Type B pancreatic cell (in vitro differentiated cells): Measurements from ENCODE around the gene AGAP2. TPM values are rescaled to one million over a fixed set of nuclear protein-coding genes. Genes with fewer than 3 reads are reported as not detected.

Experiments
- DNase-seq: peaks from one replicate; pipeline ENCODE4 v3.0.0; 2021; ENCODE audit warnings: mixed read lengths; ENCODE audit not compliant: unreplicated experiment; ENCODE audit errors: extremely low spot score
- H3K27ac Mint-ChIP-seq: 2 replicates; pipeline ENCODE4 v1.8.0; 2021; ENCODE audit warnings: mild to moderate bottlenecking, mixed read lengths
- H3K27me3 Mint-ChIP-seq: 2 replicates; pipeline ENCODE4 v1.8.0; 2021; ENCODE audit warnings: mixed read lengths
- H3K36me3 Mint-ChIP-seq: 2 replicates; pipeline ENCODE4 v1.8.0; 2021; ENCODE audit warnings: mixed read lengths
- H3K4me1 Mint-ChIP-seq: one replicate; pipeline ENCODE4 v1.8.0; 2021; ENCODE audit warnings: mixed read lengths; ENCODE audit not compliant: unreplicated experiment
- H3K4me3 Mint-ChIP-seq: 2 replicates; pipeline ENCODE4 v1.8.0; 2021; ENCODE audit warnings: mild to moderate bottlenecking, mixed read lengths
- H3K9me3 Mint-ChIP-seq: 2 replicates; pipeline ENCODE4 v1.8.0; 2021; ENCODE audit warnings: mixed read lengths
- CTCF ChIP-seq: fragments of 200-600 bp; sonication (generic); conservative IDR thresholded peaks from 2 replicates; pipeline ENCODE4 v1.5.0; 2021; ENCODE audit warnings: antibody characterized with exemption, mild to moderate bottlenecking
- total RNA-seq: library from RNA; stranded (reverse); gene quantifications from 2 replicates; pipeline ENCODE4 v1.2.1, GENCODE V29; 2021; ENCODE audit warnings: low replicate concordance

The AGAP2 gene
- total RNA-seq, 1 donor from 2014 or later = 4.1 TPM

- peak; percentile 45 for TF ChIP-seq CTCF
- H3K4me1 Mint-ChIP-seq = peaks cover 12% of the 10 kb centered on the region
- no peaks in the 10 kb centered on the region for H3K9me3 Mint-ChIP-seq
- H3K4me3 Mint-ChIP-seq = peak overlapping the region; percentile 71
- H3K27me3 Mint-ChIP-seq = peaks cover 72% of the 10 kb centered on the region
- peaks cover 12% of the 10 kb centered on the region for H3K36me3 Mint-ChIP-seq
- no peak overlapping the region for H3K27ac Mint-ChIP-seq
- no peak for DNase-seq
Observed at GRCh38 chr12:57759360-57759980, 20.9 kb upstream of the AGAP2 start.

- no peak overlapping the region for H3K27ac Mint-ChIP-seq
- H3K4me1 Mint-ChIP-seq = peaks cover 18% of the 10 kb centered on the region
- H3K36me3 Mint-ChIP-seq = peaks cover 12% of the 10 kb centered on the region
- H3K4me3 Mint-ChIP-seq = peak overlapping the region; percentile 58
- H3K27me3 Mint-ChIP-seq = peaks cover 72% of the 10 kb centered on the region
- H3K9me3 Mint-ChIP-seq = no peaks in the 10 kb centered on the region
- no peak for TF ChIP-seq CTCF
- no peak for DNase-seq
Observed at GRCh38 chr12:57758552-57759359, 20.2 kb upstream of the AGAP2 start.

GRCh38 chr12:57757771-57758170 is 19.2 kb upstream of the AGAP2 start:
- Mint-ChIP-seq H3K27ac (no peak overlapping the region), H3K9me3 (no peaks in the 10 kb centered on the region), H3K36me3 (peaks cover 8% of the 10 kb centered on the region), H3K4me1 (peaks cover 26% of the 10 kb centered on the region), H3K4me3 (no peak overlapping the region), H3K27me3 (peaks cover 69% of the 10 kb centered on the region)
- no peak for TF ChIP-seq CTCF
- no peak for DNase-seq

DNA sequence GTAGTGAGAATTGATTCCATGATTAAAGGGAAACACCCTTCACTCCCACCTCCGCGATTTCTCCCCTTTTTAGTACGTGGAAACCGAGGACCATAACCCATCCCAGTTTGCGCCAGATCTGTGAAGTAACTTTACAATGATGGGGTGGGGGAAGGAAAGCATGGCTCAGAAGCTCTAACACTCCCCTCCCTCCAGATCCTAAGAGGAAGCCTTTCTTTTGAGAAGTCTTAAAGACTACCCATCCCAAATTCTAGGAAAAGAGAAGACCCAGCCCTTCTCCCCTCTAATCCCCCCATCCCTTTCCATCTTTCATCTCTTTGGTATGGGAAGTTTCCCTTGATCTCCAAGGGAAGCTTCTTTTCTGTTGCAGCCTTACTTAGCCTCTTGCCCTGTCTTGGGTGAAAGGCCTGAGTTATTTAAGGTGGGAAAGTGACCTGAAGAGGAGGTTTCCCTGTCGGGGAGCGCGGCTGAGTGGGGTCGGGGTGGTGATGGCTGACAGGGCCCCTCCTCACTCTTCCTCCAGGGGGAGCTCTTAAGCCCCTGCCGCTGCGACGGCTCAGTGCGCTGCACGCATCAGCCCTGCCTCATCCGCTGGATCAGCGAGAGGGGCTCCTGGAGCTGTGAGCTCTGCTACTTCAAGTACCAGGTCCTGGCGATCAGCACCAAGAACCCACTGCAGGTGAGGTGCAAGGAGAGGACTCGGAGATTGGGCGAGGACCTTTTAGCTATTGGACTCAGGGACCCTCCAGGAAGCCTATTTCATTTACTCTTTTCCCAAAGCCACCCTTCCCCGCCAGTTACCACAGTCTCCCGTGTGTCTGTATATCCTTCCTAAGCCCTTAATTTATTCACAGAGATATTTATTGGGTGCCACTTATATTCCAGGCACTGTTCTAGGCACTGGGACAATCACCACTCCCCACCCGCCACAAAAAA is 18.1 kb upstream of the AGAP2 start:
- Mint-ChIP-seq H3K4me1 (peaks cover 34% of the 10 kb centered on the region), H3K36me3 (peaks cover 12% of the 10 kb centered on the region), H3K27me3 (peaks cover 64% of the 10 kb centered on the region), H3K9me3 (no peaks in the 10 kb centered on the region), H3K4me3 (peak overlapping the region; percentile 89), H3K27ac (peak overlapping the region; percentile 90)
- peak; percentile 83 for TF ChIP-seq CTCF
- no peak for DNase-seq
